Epithelial cell of esophagus (primary cell): ENCODE data around the gene SCRN1.

Experiments used
- DNase-seq: peaks from one replicate; pipeline ENCODE4 v3.0.0; 2010; ENCODE audit warnings: low read depth
- H3K4me3 ChIP-seq: 2 replicates; pipeline ENCODE4 v1.5.1; 2011; ENCODE audit warnings: mild to moderate bottlenecking, low read length, control low read depth
- TF ChIP-seq, protein P1 (sequence below): IDR thresholded peaks from 2 replicates; pipeline ENCODE4 v1.5.1; 2011; ENCODE audit warnings: low read depth, mild to moderate bottlenecking, low read length, control low read depth, inconsistent platforms; ENCODE audit not compliant: insufficient read depth; ENCODE audit errors: missing control alignments

SCRN1 gene

GRCh38 chr7:30005464-30005863 is 15.9 kb upstream of the SCRN1 start:
- no peak for DNase-seq
- TF ChIP-seq, protein P1, sequence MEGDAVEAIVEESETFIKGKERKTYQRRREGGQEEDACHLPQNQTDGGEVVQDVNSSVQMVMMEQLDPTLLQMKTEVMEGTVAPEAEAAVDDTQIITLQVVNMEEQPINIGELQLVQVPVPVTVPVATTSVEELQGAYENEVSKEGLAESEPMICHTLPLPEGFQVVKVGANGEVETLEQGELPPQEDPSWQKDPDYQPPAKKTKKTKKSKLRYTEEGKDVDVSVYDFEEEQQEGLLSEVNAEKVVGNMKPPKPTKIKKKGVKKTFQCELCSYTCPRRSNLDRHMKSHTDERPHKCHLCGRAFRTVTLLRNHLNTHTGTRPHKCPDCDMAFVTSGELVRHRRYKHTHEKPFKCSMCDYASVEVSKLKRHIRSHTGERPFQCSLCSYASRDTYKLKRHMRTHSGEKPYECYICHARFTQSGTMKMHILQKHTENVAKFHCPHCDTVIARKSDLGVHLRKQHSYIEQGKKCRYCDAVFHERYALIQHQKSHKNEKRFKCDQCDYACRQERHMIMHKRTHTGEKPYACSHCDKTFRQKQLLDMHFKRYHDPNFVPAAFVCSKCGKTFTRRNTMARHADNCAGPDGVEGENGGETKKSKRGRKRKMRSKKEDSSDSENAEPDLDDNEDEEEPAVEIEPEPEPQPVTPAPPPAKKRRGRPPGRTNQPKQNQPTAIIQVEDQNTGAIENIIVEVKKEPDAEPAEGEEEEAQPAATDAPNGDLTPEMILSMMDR: no peak
- no peak overlapping the region for H3K4me3 ChIP-seq

DNA sequence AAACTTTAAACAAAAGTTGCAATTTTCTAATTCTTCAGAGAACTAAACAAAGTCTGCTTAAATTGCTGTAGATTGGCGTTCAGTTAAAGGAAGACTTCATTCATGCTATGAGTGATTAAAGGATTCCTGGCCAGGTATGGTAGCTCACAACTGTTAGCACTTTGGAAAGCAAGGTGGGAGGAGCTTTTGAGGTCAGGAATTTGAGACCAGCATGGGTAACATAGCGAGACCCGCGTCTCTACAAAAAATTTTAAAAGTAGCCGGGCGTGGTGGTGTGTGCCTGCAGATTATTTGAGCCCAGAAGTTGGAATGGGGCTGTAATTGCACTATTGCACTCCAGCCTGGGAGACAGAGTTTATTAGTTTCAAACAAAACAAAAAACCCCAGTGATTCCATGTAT is 13.5 kb upstream of the SCRN1 start:
- H3K4me3 ChIP-seq: no peak overlapping the region
- TF ChIP-seq, protein P1: no peak
- DNase-seq: no peak

GRCh38 chr7:30001998-30002397 is 12.4 kb upstream of the SCRN1 start:
- TF ChIP-seq, protein P1: no peak
- DNase-seq: peak; percentile 58
- H3K4me3 ChIP-seq: no peak overlapping the region

DNA sequence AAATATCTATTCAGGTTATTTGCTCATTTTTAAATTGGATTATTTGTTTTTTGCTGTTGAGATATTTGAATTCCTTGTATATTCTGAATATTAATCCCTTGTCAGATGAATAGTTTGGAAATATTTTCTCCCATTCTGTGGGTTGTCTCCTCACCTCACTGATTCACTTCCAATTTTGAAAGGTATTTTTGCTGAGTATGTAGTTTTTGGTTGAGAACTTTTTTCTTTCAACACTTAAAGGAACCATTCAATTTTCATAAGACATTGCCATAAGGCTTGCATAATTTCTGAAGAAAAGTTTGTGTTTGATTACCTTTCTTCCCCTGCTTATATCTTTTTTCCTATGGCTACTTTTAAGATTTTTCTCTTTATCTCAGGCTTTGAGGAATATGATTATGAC is 8.9 kb upstream of the SCRN1 start:
- DNase-seq: no peak
- TF ChIP-seq, protein P1: no peak
- H3K4me3 ChIP-seq: no peak overlapping the region

- TF ChIP-seq, protein P1: no peak
- H3K4me3 ChIP-seq: no peak overlapping the region
- DNase-seq: no peak
Observed at GRCh38 chr7:29996321-29996720, 6.7 kb upstream of the SCRN1 start.

DNA sequence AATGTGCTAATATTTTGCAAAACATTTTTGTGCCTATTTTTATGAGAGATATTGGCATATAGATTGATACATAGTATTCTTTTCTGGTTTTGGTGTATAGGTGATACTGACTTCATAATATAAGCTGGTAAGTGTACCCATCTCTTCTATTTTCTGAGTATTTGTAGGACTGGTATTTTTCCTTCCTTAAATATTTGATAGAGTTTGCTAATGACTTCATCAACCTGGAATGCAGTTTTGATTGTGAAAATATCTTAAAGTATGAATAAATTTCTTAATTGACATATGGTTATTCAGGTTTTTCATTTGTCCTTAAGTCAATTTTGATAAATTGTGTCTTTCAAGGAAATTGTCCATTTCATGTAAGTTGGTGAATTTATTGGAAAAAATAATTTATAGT is 6.1 kb upstream of the SCRN1 start:
- DNase-seq: peak; percentile 32
- H3K4me3 ChIP-seq: no peak overlapping the region
- TF ChIP-seq, protein P1: no peak

DNA sequence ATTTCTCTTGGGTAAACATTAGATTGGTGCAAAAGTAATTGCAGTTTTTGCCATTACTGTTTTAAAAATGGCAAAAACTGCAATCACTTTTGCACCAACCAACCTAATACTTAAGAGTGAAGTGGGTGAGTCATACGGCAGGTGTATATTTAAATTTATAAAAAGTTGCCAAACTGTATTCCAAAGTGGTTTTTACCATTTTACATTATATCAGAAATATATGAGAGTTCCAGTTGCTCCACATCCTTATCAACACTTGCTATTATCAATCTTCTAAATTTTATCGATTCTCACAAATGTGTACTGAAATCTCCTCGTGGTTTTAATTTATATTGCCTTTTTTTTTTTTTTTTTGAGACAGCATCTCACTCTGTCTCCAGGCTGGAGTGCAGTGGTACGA is 3.5 kb upstream of the SCRN1 start:
- TF ChIP-seq, protein P1: no peak
- no peak for DNase-seq
- H3K4me3 ChIP-seq: no peak overlapping the region
